Measurements from ENCODE around the gene TMEM150B.
A peak's percentile ranks its signal among the peaks of the same experiment; 100 is the strongest.

TMEM150B gene, protein sequence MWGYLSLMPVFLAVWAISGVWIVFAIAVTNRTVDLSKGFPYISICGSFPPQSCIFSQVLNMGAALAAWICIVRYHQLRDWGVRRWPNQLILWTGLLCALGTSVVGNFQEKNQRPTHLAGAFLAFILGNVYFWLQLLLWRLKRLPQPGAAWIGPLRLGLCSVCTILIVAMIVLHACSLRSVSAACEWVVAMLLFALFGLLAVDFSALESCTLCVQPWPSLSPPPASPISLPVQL

DNA sequence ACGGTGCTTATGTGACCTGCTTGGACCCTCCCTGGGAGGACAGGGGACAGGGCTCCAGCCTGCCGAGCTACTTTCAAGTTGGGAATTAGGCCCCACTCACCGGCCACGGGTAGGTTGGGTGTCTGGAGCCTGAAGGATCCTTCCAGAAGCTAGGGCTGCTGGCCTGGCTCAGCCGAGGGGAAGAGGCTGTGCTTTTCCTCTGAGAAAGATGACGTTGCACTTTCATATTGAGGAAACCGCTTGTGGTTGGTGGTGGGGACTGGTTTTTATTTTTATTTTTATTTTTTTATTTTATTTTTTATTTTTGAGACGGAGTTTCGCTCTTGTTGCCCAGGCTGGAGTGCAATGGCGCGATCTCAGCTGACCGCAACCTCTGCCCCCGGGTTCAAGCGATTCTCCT, at the start of gene TMEM150B:
TSS of gene TMEM150B (minus strand) at position 170 of the 400 bp plus-strand sequence. CDS start 4,305 bp downstream, outside the sequence.
- no peak for DNase-seq

DNA sequence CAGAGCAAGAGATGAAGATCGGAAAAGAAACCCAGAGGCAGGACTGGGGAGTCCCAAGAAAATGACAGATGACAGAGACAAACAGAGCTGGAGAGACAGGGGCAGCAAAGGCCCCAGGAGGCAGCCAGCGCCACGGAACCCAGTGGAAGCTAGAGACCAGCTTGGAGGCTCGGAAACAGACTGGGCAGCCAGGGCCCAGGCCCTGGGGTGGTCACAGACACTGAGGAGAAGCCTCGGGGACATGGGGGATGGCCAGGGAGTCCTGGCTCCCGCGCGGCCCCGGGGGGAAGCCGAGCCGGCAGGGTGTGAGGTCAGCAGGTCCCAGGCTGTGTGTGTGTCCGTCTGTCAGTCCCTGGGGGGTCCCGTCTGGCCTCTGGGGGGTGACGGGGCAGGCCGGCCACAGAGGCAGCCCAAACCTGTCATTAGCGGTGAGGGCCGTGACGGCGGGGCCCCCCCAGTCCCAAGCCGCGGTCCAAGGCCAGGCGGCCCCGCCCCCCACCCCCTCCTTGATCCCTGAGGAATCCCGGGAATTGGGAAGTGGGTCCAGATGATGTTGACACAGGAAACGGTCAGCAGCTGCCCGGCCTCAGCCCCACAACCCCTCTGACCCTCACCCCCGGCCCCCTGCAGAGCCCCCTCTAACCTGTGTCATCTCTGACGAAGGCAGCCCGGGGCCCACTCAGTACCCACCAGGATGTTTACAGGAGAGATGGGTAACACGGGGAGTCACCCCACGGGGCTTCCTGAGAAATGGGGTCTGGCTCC, 49.0 kb upstream of the TMEM150B start:
- no peak for DNase-seq

DNA sequence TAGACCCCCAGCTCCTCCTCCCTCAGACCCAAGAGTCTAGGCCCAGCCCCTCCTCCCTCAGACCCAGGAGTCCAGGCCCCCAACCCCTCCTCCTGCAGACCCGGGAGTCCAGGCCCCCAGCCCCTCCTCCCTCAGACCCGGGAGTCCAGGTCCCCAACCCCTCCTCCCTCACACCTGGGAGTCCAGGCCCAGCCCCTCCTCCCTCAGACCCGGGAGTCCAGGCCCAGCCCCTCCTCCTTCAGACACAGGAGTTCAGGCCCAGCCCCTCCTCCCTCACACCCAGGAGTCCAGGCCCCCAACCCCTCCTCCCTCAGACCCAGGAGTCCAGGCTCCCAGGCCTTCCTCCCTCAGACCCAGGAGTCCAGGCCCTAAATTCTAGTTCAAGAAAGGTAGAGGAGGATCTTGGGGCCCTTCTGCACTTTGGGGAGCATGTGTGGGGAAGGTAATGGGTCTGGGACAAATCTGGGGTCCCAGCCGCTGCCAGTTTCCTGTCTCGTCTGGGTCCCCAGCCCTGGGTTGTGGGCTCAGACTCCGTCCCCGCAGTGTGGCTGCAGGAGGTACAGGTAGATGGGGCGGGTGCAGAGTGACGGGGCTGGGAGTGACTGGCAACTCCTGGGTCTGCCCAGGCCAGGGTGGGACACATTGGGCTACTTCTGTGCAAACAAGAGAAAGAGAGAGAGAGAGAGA, 48.3 kb upstream of the TMEM150B start:
- no peak for DNase-seq

DNA sequence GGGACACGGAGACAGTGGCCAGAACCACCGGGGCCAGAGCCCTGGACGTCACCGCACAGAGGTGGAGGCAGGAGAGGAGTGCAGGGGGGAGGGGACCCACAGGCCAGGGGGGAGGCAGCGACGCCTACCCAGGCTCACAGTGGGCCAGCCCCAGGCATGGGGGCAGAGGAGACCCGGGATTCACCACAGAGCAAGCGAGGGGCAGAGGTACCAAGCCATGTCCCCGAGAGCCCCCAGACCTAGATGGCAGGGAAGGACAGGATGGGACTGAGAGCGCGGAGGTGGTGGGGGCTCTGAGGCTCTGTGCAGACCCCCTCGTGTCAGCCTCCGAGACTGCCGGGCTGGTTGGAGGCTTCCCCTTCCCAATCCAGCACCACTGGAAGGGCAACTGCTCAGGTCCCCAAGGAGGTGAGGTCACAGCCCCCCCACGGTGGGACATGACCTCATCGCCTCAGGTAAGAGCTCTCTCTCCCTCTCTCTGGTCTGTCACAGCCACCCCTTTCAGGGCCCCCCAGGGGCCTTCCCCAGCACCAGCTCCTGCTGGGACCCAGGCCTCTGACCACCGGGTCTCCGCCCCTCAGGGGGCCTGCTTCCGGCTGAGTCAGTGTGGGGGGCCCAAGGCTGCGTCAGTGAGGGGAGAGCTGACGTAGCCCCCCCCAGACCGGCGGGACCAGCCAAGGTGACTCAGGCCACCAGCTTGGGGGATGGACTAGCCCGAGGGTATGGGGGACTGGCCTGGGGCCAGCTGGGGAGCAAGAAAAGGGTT, 47.4 kb upstream of the TMEM150B start:
- no peak for DNase-seq

DNA sequence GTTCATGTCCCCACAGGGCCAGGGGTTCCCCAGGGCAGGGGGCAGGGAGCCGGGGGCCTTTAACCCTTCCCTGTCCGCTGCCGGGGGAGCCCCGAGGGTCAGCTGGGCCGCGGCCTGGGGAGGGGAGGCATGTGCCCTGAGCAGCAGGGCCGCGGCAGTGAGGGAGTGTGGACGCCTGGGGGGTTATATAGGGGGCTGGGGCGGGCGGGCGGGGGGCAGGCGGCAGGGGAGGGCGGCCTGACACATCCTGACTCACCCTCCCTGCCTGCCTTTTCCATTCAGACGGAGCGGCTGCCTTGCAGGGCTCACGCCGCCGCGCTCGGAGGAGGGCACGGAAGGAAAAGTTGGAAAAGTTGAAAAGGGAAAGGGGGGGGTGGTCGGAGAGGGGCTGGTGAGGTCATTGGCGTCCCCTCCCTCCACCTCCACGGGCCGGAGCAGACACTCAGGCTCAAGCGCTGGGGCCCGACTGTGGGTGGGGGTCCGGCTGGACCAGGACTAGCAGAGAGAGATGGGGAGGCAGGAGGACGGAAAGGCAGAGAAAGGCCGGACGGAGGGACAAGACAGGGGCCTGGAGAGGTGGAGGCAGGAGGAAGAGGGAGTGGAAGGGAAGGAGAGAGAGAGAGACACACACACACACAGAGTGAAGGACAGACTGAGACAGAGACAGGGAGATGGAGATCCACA, 45.3 kb upstream of the TMEM150B start, which contains the start of gene IL11:
TSS of gene IL11 (minus strand) at position 159 of the 684 bp plus-strand sequence. CDS start at position 6, 153 bp downstream.
- no peak for DNase-seq

DNA sequence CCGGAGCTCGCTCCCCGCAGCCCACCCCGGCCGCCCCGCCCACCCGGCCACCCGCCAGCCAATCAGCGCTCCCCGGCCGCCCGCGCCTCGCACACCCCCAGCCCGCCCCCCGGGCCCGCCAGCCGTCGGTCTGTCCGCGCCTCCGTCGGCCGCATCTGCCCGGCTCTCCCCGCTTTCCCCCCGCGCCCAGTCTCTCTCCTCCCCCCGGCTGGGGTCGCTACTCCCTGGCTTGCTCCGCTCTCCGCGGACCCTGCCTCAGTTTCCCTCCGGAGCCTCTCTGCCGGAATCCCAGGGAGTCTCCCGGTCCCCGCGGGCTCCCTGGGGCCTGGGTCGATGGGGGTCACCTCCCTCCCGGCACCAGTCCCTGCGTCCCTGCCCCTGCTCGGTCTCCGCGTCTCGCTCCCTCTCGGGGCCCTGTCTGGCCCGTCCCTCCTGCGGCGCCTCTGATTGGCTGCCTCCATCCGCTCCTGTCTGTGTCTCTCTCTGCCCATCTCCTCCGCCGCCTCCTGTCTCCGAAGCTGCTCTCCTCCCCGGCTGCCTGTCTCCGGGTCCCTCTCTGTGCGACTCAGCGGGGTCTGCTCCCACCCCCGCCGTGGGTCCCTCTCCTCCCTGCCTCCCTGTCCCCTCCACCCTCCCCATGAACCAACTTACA, 44.6 kb upstream of the TMEM150B start:
- peak; percentile 48 for DNase-seq

DNA sequence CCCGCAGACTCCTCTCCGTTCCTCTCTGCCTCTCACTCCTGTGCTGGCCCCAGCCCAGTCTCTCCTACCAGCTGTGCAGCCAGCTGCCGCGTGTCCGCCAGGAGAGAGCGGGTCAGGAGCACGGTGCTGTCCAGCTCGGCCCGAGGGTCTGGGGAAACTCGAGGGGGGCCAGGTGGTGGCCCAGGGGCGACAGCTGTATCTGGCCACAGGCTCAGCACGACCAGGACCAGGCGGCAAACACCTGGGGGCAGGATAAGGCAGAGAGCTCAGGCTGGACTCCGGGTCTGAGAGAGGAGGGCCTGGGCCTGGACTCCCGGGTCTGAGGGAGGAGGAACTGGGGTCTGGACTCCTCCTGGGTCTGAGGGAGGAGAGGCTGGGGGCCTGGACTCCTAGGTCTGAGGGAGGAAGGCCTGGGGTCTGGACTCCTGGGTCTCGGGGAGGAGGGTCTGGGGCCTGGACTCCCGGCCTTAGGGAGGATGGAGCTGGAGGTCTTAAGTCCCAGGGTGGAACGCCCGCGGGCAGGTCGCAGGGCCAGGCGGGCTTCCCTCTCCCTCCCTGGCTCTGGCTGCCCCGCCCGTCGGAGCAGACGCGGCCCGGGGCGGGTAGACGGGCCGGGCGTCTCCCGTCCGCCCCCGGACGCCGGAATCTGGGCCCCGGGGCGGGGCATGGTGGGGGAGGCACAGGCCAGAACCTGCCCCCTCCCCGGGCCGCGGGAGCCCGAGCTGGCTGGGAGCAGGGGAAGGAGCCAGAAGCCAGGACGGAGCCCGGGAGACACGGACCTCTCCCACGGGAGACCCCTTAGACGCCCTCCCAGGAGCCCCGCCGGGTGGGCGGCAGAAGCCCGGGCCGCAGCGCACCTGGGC, 43.8 kb upstream of the TMEM150B start:
- DNase-seq: no peak

DNA sequence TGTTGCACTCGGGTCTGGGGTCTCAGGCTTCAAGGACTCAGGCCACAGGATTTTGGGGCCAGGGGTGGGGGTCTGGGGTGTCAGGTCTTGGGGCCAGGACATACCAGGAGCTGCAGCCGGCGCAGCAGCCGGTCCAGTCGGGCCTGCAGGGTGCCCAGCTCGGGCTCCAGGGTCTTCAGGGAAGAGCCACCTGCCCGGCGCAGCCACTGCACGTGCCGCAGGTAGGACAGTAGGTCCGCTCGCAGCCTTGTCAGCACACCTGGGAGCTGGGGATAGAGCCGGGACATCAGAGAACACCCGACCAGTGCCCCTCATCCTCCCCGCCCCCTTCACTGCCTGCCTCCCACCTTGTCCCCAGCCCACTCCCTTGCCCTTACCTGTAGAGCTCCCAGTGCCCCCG, 43.0 kb upstream of the TMEM150B start:
- DNase-seq: no peak

DNA sequence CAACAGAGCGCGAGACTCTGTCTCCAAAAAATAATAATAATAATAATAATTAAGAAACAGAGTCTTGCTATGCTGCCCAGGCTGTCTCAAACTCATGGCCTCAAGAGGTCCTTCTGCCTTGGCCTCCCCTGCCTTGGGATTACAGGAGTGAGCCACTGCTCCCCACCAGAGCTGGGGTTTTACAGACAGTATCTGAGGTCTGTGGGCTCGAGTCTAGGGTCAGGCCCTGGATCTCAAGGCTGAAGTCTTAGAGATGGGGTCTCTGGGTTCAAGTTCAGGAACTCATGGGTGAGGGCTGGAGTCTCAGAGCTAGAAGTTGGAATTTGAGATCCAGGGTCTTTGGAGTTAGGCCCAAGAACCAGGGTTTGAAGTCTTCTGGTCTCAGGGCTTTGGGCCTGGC, 41.6 kb upstream of the TMEM150B start:
- DNase-seq: no peak

DNA sequence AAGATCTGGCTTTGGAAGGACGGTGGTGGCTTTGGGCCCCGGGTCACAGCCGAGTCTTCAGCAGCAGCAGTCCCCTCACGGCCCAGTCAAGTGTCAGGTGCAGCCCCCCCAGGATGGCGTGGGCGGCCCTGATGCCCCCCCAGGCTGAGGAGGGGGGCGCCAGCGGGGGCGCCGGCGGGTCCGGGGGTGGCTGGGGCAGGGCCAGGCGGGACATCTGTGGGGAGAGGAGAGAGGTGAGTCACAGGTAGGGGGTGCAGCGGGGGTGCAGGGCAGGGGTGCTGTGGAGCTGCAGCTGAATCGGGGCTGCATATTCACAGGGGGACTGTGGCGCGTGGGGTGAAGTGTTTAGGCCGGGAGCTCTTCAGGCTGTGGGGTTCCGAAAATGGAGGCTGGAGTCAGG, 40.8 kb upstream of the TMEM150B start:
- DNase-seq: no peak

DNA sequence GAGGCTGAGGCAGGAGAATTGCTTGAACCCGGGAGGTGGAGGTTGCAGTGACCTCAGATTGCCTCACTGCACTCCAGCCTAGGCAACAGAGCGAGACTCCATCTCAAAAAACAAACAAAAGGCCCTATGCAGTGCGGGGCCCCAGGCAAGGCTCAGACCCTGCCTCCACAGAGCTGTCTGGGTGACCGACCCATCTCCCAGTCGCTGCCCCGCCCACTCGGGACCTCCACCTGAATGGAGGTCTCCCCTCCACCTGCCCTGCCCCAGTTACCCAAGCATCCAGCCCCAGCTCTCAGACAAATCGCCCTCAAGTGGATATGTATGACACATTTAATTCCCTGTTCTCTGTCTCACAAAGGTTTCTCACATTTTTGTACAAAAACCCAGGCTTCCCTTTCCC, 40.1 kb upstream of the TMEM150B start:
- no peak for DNase-seq

DNA sequence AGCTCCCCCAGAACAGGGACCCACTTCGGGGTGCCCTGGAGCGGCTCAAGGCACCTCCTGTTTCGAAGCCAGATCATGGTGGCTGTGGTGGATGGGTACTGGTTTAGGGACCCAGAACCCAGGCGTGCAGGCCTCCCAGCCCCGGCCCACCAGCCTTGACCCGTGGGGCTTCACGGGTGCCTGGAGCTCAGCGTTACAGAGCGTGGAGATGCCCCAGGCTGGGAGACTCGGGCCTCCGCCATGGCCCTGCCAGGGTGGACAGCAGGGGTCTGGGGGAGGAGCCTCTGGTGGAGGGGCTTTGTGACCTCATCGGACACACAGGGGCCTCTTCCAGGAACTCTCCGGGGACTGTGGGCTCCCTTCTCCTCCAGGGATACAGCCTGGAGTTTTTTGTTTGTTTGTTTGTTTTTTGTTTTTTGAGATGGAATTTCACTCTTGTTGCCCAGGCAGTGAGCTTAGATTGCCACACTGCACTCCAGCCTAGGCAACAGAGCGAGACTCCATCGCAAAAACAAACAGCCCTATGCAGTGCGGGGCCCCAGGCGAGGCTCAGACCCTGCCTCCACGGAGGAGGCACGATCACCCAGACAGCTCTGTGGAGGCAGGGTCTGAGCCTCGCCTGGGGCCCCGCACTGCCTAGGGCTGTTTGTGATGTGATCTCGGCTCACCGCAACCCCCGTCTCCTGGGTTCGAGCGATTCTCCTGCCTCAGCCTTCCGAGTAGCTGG, 38.0 kb upstream of the TMEM150B start, which contains the start of gene GARIN5B:
TSS of gene GARIN5B (minus strand) at position 271 of the 727 bp plus-strand sequence. CDS start at position 77, 194 bp downstream.
- DNase-seq: no peak

DNA sequence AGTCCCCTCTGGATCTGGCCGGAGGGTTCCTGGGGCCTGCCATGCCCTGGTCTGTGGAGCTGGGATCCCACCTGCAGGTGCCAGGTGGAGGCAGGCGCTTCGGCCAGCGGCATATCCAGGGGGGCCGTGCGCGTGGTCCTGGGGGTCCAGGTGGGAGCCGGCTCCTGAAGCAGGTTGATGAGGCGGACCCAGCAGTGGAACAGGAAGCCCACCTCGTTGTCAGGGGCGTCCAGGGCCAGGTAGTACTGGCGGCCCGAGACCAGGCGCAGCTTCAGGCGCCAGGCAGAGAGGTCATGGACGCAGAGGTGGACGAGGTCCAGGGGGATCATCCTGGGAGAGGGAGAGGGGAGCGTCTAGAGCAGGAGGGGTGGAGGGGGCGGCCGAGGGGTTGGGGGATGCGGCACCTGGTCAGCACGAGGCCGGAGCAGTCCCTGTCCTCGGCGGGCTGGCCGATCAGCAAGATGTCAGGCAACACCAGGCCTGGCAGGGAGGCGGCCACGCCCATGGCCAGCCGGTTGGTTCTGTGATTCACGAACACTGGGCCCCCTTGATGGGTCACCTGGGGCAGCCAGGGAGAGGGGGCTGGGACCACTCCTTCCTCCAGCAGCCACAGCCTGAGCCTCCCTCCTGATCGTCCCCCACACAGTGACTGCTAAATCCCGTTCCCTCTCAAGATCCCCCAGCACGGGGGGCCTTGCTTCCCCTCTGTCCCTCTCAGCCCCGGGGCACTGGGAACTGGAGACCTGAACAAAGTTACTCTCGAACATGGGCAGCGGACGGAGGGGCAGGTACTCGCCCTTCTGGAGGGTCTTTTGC, 37.2 kb upstream of the TMEM150B start:
- no peak for DNase-seq

DNA sequence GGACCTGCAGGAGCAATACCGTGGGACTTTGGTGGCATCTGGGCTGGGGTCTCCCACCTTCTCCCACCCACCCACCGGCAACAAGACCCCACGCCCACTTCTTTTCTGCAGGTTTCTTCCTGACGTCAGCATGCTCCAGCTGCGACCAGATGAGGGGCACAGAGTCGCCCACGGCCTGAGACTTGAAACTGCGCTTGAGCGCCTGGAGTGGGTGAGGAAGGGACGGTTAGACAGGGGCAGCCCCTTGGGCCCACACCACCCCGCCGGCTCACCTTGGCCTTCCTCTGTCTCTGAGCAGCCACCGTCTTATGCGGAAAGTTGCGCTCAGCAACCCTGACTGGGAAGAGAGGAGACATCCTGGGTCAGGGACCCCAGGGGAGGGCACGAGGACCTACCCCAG, 35.8 kb upstream of the TMEM150B start:
- DNase-seq: no peak

DNA sequence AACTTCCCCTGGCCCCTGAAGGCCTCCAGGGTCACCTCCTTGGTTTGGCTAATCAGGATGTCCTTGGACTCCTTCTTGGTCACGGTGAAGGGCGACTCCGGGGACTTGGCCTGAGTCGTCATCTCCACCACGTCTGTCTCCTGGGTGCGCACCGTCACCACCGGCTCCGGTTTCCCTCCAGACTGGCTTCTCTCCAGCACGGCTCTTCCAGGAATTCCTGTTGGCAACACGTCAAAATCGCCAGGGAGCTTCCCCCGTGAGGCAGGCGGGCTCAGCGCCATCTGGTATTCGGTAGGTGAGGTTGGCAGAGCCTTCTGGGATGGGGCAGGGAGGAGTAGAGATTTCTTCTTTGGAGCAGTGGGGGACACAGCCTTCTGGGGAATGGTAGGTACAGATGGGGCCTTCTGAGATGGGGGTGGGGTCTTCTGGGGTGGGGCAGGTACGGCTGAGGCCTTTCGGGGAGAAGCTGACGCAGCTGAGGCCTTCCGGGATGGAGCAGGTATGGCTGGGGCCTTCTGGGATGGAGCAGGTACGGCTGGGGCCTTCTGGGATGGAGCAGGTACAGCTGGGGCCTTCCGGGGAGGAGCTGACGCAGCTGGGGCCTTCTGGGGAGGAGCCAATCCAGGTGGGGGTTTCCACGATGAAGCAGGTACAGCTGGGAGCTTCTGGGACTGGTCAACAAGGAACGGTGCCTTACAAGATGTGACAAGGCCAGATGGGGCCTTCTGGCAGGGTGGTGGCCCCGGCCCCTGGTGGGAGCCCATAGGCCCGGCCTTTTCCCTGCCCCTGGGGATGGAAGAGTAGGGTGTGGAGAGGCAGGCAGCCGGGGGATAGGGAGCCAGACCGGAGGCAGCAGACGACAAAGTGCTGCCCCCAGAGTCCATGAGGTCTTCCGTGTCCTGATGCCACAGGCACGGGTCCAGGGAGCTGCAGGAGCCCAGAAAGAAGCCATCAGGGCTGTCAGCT, 34.1 kb upstream of the TMEM150B start:
- no peak for DNase-seq

DNA sequence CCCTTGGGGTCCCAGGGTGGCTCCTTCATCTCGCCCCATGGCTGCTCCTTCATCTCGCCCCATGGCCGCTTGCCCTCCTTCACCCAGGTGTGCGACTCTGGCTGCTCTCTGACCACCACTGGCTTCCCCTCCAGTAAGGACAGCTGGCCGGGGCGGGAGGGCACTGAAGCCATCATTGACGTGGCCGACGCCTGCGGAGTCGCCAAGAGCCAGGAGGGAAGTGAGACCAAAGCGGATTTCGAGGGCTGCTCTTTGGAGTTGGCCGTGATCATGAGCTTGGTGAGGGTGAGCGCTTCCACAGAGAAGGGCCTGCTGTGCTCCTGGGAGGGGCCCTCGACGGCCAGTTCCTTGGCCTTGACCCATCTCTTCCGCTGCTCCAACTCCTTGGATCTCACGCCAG, 33.4 kb upstream of the TMEM150B start:
- DNase-seq: no peak

DNA sequence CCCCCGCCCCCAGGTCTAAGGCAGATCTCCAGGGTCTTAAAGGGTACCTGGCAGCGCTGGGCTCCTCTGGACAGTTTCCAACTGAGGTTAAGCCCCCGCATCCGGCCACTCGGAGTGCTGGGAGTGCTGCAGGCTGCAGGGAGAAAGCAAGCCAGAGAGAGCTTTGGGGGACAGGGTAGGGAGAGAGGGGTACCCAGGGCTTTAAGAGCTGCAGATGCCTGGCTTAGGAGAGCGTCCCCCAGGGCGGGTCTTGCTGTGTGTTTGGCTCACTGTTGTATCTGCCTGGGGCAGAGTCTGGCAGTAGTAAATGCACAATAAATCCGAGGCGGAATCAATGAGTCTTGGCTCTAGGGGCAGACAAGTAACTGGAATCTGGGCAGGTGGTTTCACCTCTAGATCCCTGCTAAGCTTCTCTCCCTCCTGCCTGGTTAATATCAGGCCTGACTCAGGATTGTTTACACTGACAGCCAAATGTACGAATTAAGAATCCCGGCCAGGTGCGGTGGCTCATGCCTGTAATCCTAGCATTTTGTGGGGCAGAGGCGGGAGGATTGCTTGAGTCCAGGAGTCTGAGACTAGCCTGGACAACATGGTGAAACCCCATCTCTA, 30.2 kb upstream of the TMEM150B start:
- no peak for DNase-seq
